22Rv1 (cell line): ENCODE data around the gene CPA5.

Experiments
- ZFX ChIP-seq: fragments of 450-650 bp; IDR thresholded peaks from 2 replicates; pipeline ENCODE4 v1.6.1; 2017; ENCODE audit warnings: antibody characterized with exemption, borderline replicate concordance
- TF ChIP-seq, protein P1 (sequence below): fragments of 450-650 bp; IDR thresholded peaks from 2 replicates; pipeline ENCODE4 v1.5.1; 2017; ENCODE audit warnings: mild to moderate bottlenecking

- TF ChIP-seq, protein P1, sequence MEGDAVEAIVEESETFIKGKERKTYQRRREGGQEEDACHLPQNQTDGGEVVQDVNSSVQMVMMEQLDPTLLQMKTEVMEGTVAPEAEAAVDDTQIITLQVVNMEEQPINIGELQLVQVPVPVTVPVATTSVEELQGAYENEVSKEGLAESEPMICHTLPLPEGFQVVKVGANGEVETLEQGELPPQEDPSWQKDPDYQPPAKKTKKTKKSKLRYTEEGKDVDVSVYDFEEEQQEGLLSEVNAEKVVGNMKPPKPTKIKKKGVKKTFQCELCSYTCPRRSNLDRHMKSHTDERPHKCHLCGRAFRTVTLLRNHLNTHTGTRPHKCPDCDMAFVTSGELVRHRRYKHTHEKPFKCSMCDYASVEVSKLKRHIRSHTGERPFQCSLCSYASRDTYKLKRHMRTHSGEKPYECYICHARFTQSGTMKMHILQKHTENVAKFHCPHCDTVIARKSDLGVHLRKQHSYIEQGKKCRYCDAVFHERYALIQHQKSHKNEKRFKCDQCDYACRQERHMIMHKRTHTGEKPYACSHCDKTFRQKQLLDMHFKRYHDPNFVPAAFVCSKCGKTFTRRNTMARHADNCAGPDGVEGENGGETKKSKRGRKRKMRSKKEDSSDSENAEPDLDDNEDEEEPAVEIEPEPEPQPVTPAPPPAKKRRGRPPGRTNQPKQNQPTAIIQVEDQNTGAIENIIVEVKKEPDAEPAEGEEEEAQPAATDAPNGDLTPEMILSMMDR = no peak
- no peak for TF ChIP-seq ZFX
These were observed 51.5 kb downstream of the CPA5 start for GRCh38 chr7:130396109-130396508.
